ENCODE measurements around the gene MAP7D2.

Gene MAP7D2

DNA sequence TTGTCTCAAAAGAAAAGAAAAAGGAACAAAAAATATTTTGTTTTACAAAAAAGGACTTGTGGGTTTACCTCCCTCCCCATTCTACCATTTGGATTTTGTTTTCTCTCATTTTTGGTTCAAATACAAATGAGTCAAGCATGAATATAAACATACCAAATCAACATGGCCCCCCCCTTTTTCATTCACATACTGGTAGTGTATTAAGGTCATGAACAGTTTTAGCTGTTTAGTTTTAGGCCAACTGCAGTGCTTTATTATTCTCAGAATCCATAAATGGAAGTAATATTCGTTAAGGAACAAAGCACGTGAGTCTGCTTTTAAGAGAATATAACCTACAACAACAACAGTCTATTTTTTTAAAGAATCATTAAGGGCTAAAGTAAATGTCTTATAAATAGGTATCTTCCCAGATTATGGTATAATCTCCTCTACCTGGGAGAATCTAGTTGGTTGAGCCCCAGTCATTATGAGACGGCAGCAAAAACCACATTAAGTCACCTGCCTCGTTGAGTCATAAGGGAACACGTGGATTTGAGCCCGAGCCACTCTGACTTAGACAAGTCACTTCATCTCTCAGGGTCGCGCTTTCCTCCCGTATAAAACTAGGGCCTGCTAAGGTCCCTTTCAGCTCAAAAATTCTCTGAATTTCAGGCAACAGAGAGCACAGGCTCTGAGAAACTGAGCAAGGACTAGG, 152.5 kb downstream of the MAP7D2 start:
- no peak for DNase-seq

DNA sequence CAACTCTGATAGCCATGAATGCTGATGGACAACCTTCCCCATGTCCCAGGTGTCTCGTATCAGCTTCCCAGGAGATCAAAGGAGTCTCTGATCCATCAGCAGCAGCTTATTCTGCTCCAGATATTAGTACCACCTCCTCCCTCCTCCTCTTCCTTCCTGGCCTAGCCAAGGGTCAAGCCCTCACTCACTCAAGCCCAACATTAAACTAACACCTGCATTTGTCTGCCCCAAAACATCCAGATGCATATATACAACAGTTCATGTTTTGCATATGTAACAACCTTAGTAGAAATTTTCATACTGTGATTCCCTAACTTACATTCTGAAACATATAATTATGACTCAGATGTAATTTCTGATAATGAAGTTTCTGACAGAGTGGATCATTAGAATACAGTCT, 155.8 kb downstream of the MAP7D2 start:
- DNase-seq = no peak

DNA sequence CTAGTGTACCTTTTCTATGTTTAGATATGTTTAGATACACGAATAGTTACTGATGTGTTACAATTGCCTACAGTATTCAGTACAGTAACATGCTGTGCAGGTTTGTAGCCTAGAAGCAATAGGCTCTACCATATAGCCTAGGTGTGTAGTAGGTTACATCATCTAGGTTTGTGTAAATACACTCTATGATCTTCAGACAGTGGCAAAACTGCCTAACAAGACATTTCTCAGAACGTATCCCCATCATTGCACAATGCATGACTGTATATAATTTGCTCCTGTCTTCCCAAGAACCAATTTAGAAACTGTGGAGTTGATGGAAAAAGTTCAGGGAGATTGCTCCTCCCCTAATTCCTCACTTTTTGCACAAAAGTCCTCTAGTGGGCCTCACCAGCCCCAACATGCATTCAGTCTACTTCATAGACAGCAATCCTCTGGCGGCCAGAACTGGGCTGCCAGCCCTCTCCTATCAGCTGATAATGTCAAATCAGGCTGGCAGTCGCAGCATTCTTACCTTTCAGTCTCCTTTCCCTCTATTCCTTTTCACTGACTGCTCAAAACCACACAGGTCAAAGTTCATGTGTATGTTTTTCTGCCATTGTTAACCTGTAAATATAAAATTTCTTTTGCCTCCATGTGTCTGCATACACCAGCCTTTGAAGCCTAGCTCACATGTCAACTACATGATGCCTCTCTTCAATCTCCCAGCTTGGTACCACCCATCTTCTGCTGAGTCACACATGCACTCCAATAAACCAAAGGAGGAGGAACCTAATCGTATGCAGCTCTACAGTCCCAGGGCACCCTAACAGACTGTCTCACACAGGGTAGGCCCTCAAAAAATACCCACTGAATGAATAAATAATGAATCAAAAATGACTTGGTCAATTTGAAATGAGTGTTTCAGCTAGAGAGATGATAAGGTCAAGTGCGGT, 157.9 kb downstream of the MAP7D2 start:
- DNase-seq = no peak

- peak; percentile 36 for DNase-seq
These were observed 159.8 kb downstream of the MAP7D2 start for GRCh38 chrX:19956923-19957322.

Measured in left hindlimb (tissue), 1 donor.